Measurements from ENCODE around the gene PLEKHG4B.

DNA sequence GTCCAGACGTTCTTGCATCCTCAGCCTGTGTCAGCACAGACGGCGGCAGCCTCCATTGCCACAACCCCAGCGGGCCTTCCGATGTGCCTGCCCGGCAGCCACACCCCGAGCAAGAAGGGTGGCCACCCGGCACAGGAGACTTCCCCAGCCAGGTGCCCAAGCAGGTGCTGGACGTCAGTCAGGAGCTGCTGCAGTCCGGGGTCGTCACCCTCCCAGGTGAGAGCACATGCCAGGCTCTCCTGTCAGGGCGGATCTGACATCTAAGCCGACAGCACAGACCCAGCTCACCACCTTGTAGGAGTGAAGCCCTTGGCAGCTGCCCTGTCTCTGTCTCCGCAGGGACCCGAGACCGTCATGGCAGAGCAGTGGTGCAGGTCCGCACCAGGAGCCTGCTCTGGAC lies 51.1 kb downstream of the PLEKHG4B start:
- no peak for TF ChIP-seq CTCF (IDR thresholded peaks at IDR 0.05; ENCODE audit: insufficient read depth, low read length, poor library complexity, severe bottlenecking)
- TF ChIP-seq EZH2phosphoT487 (conservative IDR thresholded peaks at IDR 0.05; ENCODE audit: low read length): no peak
